GM18511 (cell line): Measurements from ENCODE around the gene SPRED3.

Experiments used
- ATAC-seq: cut with Tn5 transposase; IDR thresholded peaks from one replicate; pipeline ENCODE4 v1.9.1; 2021; ENCODE audit warnings: mild to moderate bottlenecking, moderate library complexity; ENCODE audit not compliant: unreplicated experiment

SPRED3 gene

DNA sequence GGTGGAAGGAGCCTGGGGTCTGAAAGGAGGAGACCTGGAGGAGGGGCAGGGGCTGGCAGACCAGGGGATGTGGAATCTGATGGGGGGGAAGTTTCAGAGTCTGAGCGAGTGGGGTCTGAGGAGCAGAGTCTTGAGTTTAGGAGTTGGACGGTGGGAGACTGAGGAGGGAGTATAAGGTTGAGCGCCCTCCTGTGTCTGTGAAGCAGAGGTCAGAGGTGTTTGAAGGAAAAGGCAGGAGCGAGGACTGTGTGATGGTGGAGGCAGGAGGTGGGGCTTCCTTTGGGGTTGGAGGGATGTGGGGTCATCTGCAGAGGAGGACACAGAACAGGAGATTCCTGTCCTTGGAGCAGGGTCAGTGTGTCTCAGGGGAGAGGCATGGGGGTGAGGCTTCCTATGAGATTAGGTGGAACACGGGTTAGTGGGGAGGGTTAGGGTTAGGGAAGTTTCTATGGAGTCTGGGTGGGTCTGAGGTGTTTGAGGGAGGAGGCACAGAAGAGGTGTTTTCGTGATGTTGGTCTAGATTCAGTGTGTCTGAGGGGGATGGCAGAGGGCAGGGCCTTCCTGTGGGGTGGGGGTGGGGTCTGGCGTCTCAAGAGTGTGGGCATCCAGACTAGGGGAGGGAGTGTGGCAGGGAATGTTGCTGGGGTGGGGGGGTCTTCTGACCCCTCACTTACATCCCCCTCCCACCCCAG lies 53.3 kb downstream of the SPRED3 start:
- no peak for ATAC-seq

DNA sequence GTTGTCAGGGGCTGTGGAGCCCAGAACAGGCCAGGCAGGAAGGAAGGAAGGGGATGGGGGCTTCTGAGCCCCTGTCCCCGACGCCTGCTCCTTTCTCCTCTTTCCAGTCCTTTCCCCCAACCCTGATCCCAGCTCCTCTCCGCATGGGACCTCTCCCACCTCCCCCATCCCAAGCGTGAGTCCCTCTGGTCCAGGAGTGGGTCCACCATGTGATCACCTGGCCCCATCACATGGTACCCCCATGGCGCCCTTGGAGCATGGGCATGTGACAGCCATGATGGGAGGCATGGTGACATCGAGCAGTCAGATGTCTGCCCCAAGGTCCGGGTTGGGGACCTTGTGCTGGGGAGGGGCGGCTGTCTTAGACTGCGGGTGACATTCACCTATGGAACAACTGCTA lies 54.2 kb downstream of the SPRED3 start:
- ATAC-seq, result no peak

DNA sequence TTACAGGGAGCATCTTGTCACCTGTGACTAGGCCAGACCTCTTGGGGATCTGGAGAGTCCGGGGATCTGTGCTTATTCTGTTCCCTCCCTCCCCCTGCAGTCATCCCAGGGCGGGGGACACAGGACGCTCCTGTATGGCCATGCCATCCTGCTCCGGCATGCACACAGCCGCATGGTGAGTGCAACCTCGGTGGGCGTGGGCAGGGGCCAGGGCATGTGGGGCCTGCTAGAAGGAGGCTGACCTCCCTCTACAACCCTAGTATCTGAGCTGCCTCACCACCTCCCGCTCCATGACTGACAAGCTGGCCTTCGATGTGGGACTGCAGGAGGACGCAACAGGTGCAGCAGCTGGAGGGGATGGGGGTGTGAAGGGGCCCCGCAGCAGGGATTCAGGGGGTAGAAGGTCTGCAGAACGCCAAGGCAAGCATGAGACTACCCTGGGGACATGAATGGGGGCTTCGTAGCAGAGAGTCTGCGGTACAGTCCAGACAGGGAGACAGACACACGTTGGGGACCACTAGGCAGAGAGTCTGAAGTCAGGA lies 55.0 kb downstream of the SPRED3 start:
- no peak for ATAC-seq

DNA sequence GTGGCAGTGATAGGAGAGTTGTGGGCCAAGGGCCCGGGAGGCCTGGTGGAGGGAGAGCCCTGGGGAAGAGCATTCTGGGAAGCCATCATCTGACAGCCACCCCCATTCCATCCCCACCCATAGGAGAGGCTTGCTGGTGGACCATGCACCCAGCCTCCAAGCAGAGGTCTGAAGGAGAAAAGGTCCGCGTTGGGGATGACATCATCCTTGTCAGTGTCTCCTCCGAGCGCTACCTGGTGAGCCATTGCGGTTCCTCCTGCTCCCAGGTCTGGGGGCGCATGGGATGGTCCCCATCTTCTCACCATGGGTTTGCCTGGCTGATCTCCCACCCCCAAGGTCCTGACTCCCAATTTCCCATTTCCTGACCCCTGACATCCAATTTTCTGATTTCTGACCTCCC lies 55.5 kb downstream of the SPRED3 start:
- ATAC-seq, result no peak

DNA sequence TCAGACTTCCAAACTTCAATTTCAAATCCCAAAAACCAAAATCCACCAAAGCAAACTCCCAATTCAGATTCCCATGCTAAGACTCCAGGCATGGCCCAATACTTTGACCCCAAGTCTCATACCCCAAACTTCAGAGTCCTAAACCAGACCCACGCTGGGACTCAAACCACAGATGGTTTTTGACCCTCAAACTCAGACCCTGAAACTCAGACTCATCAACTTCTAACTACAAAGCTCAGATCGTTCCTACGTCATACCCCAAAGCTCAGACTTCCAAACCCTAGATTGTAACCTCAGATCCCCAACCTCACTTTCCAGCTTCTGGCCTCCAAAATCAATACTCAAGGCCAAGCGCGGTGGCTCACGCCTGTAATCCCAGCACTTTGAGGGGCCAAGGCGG lies 56.9 kb downstream of the SPRED3 start:
- no peak for ATAC-seq

DNA sequence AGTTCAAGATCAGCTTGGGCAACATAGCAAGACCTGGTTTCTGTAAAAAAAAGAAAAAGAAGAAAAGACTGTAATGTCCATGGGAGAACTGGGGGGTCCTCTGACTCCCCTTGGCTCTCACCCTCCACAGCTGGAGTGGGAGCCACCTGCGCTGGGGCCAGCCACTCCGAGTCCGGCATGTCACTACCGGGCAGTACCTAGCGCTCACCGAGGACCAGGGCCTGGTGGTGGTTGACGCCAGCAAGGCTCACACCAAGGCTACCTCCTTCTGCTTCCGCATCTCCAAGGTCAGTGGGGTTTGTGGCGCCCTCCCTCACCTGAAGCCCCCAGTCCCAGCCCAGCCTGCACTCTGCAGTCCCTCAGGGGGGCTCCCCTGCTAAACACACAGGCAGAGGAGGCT lies 59.7 kb downstream of the SPRED3 start:
- no peak for ATAC-seq
